Raji (cell line): Measurements from ENCODE around the gene GRIK3.

Source experiments
- POLR2A ChIP-seq: IDR thresholded peaks from 2 replicates; pipeline ENCODE4 v1.6.1; 2011; ENCODE audit warnings: low read depth, low read length, control low read depth; ENCODE audit not compliant: insufficient read depth

The GRIK3 gene

GRCh38 chr1:36751525-36751924 lies 282.8 kb downstream of the GRIK3 start:
- TF ChIP-seq POLR2A: no peak

GRCh38 chr1:36748466-36748865 lies 285.8 kb downstream of the GRIK3 start:
- no peak for TF ChIP-seq POLR2A
